ENCODE results near the gene FEM1C.

DNA sequence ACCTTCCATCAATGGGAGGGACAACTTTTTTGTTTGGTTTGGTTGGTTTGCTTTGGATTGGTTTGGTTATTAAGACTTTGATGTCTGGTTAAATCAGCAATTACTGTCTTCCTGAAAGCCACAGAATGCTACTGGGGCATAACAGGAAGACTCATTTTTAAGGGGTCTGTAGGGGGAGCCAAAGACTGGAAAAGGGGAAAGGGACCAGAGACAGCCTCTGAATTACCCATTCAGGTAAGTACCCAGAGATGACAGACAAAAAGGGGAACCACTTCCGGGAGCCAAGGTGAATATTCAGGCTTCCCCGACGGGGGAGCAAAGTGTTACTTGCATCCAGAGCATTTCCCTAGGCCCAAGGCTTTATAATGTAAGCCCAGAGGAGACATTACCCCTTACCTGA, 4.6 kb upstream of the FEM1C start:
- TF ChIP-seq EZH2 (IDR thresholded peaks at IDR 0.05; ENCODE audit: borderline replicate concordance, insufficient read depth, low read length, poor library complexity, severe bottlenecking): no peak
- no peak for TF ChIP-seq CTCF (IDR thresholded peaks at IDR 0.05; ENCODE audit: poor library complexity, severe bottlenecking)
- no peak for TF ChIP-seq EP300 (conservative IDR thresholded peaks at IDR 0.05; ENCODE audit: poor library complexity, severe bottlenecking)
- TF ChIP-seq TAF1 (IDR thresholded peaks at IDR 0.05; ENCODE audit: low read depth): no peak

All from neural cell (in vitro differentiated cells).